ENCODE data around the gene PTCD1. TPM values are rescaled to one million over a fixed set of nuclear protein-coding genes. Genes with fewer than 3 reads are reported as not detected.

Gene PTCD1
- total RNA-seq, 1 donor: 8.2 TPM

GRCh38 chr7:99404235-99404976 lies 34.2 kb downstream of the PTCD1 start:
- no peak overlapping the region for H3K4me3 ChIP-seq (ENCODE audit: low read depth, low read length)
- peak; percentile 51 for DNase-seq (ENCODE audit: low read depth)
- TF ChIP-seq CTCF (IDR thresholded peaks at IDR 0.05; ENCODE audit: insufficient read depth, low read depth, low read length): no peak

- DNase-seq (ENCODE audit: low read depth): no peak
- H3K4me3 ChIP-seq (ENCODE audit: low read depth, low read length): no peak overlapping the region
- TF ChIP-seq CTCF (IDR thresholded peaks at IDR 0.05; ENCODE audit: insufficient read depth, low read depth, low read length): no peak
Observed at GRCh38 chr7:99403764-99404163, 34.8 kb downstream of the PTCD1 start.

- no peak for DNase-seq (ENCODE audit: low read depth)
- TF ChIP-seq CTCF (IDR thresholded peaks at IDR 0.05; ENCODE audit: insufficient read depth, low read depth, low read length): no peak
- H3K4me3 ChIP-seq (ENCODE audit: low read depth, low read length): no peak overlapping the region
Observed at GRCh38 chr7:99402854-99403253, 35.7 kb downstream of the PTCD1 start.

- no peak for TF ChIP-seq CTCF (IDR thresholded peaks at IDR 0.05; ENCODE audit: insufficient read depth, low read depth, low read length)
- DNase-seq (ENCODE audit: low read depth): no peak
- no peak overlapping the region for H3K4me3 ChIP-seq (ENCODE audit: low read depth, low read length)
Observed at GRCh38 chr7:99399597-99399996, 39.0 kb downstream of the PTCD1 start.

- DNase-seq (ENCODE audit: low read depth): no peak
- H3K4me3 ChIP-seq (ENCODE audit: low read depth, low read length): no peak overlapping the region
- no peak for TF ChIP-seq CTCF (IDR thresholded peaks at IDR 0.05; ENCODE audit: insufficient read depth, low read depth, low read length)
Observed at GRCh38 chr7:99398891-99399445, 39.6 kb downstream of the PTCD1 start.

GRCh38 chr7:99397297-99397983 lies 41.2 kb downstream of the PTCD1 start:
- DNase-seq (ENCODE audit: low read depth): no peak
- no peak overlapping the region for H3K4me3 ChIP-seq (ENCODE audit: low read depth, low read length)
- no peak for TF ChIP-seq CTCF (IDR thresholded peaks at IDR 0.05; ENCODE audit: insufficient read depth, low read depth, low read length)

Measured in fibroblast of villous mesenchyme (primary cell).